H9 (cell line): ENCODE results near the gene MINAR2. TPM values are rescaled to one million over a fixed set of nuclear protein-coding genes. Genes with fewer than 3 reads are reported as not detected.

Source experiments
- DNase-seq: peaks from one replicate; pipeline ENCODE4 v3.0.0-alpha.2; 2017
- H2AFZ ChIP-seq: one replicate; pipeline ENCODE4 v1.6.1; 2013; ENCODE audit warnings: mild to moderate bottlenecking, low read length, control low read depth, moderate library complexity
- H2AK5ac ChIP-seq: 2 replicates; pipeline ENCODE4 v1.6.1; 2013; ENCODE audit warnings: low read length, control low read depth, mixed read lengths; ENCODE audit not compliant: insufficient read length
- H2BK120ac ChIP-seq: one replicate; pipeline ENCODE4 v1.6.1; 2013; ENCODE audit warnings: low read depth, mild to moderate bottlenecking, low read length, control low read depth, inconsistent platforms; ENCODE audit not compliant: poor library complexity, severe bottlenecking
- H2BK12ac ChIP-seq: 2 replicates; pipeline ENCODE4 v1.6.1; 2013; ENCODE audit warnings: low read length, control low read depth, mixed read lengths, low read depth; ENCODE audit not compliant: insufficient read length
- H2BK15ac ChIP-seq: 2 replicates; pipeline ENCODE4 v1.6.1; 2013; ENCODE audit warnings: low read depth, low read length, control low read depth
- H2BK20ac ChIP-seq: one replicate; pipeline ENCODE4 v1.6.1; 2013; ENCODE audit warnings: low read depth, mild to moderate bottlenecking, low read length, control low read depth, inconsistent platforms; ENCODE audit not compliant: poor library complexity, severe bottlenecking
- H2BK5ac ChIP-seq: 2 replicates; pipeline ENCODE4 v1.6.1; 2013; ENCODE audit warnings: low read length, control low read depth, mixed read lengths; ENCODE audit not compliant: insufficient read length
- H3K14ac ChIP-seq: 2 replicates; pipeline ENCODE4 v1.6.1; 2013; ENCODE audit warnings: low read length, control low read depth; ENCODE audit not compliant: insufficient read depth
- H3K18ac ChIP-seq: 2 replicates; pipeline ENCODE4 v1.6.1; 2013; ENCODE audit warnings: low read depth, mild to moderate bottlenecking, mixed read lengths, low read length, control low read depth; ENCODE audit not compliant: insufficient read length
- H3K23ac ChIP-seq: 2 replicates; pipeline ENCODE4 v1.6.1; 2013; ENCODE audit warnings: low read length, control low read depth, mixed read lengths, low read depth; ENCODE audit not compliant: insufficient read length
- H3K23me2 ChIP-seq: 2 replicates; pipeline ENCODE4 v1.6.1; 2013; ENCODE audit warnings: low read depth, mild to moderate bottlenecking, mixed read lengths, low read length, control low read depth; ENCODE audit not compliant: insufficient read length, poor library complexity, severe bottlenecking
- H3K27ac ChIP-seq: 2 replicates; pipeline ENCODE4 v1.5.1; 2013; ENCODE audit warnings: low read length, control low read depth, mixed read lengths, low read depth; ENCODE audit not compliant: insufficient read length
- H3K27me3 ChIP-seq: 2 replicates; pipeline ENCODE4 v1.6.1; 2013; ENCODE audit warnings: low read length, control low read depth, inconsistent platforms; ENCODE audit not compliant: insufficient read depth
- H3K4ac ChIP-seq: 2 replicates; pipeline ENCODE4 v1.6.1; 2013; ENCODE audit warnings: low read depth, mild to moderate bottlenecking, control low read depth, inconsistent platforms, low read length, moderate library complexity
- H3K4me1 ChIP-seq: 2 replicates; pipeline ENCODE4 v1.6.1; 2013; ENCODE audit warnings: low read length, control low read depth, inconsistent platforms; ENCODE audit not compliant: insufficient read depth
- H3K4me2 ChIP-seq: 2 replicates; pipeline ENCODE4 v1.6.1; 2013; ENCODE audit warnings: low read length, control low read depth, mixed read lengths; ENCODE audit not compliant: insufficient read length, insufficient read depth
- H3K56ac ChIP-seq: 2 replicates; pipeline ENCODE4 v1.6.1; 2013; ENCODE audit warnings: low read depth, mild to moderate bottlenecking, mixed read lengths, low read length, control low read depth; ENCODE audit not compliant: insufficient read length
- H3K79me1 ChIP-seq: 2 replicates; pipeline ENCODE4 v1.6.1; 2013; ENCODE audit warnings: low read depth, mild to moderate bottlenecking, moderate library complexity, low read length, control low read depth, inconsistent platforms; ENCODE audit not compliant: insufficient read depth, poor library complexity, severe bottlenecking
- H3K79me2 ChIP-seq: 2 replicates; pipeline ENCODE4 v1.6.1; 2013; ENCODE audit warnings: low read length, control low read depth, inconsistent platforms; ENCODE audit not compliant: insufficient read depth
- H3K9ac ChIP-seq: 2 replicates; pipeline ENCODE4 v1.6.1; 2013; ENCODE audit warnings: low read length, control low read depth, mixed read lengths; ENCODE audit not compliant: insufficient read length; ENCODE audit errors: extremely low read depth
- H3K9me3 ChIP-seq: one replicate; pipeline ENCODE4 v1.6.1; 2013; ENCODE audit warnings: low read depth, low read length, inconsistent platforms; ENCODE audit not compliant: control insufficient read depth
- H3T11ph ChIP-seq: one replicate; pipeline ENCODE4 v1.6.1; 2013; ENCODE audit warnings: mild to moderate bottlenecking, low read length, control low read depth, inconsistent platforms
- H4K20me1 ChIP-seq: one replicate; pipeline ENCODE4 v1.6.1; 2013; ENCODE audit not compliant: control insufficient read depth, insufficient read length, insufficient read depth
- H4K5ac ChIP-seq: 2 replicates; pipeline ENCODE4 v1.6.1; 2013; ENCODE audit warnings: low read depth, mild to moderate bottlenecking, mixed read lengths, low read length, control low read depth; ENCODE audit not compliant: insufficient read length
- H4K8ac ChIP-seq: replicated peaks from 2 replicates; pipeline ENCODE4 v1.6.1; 2013; ENCODE audit warnings: low read length, control low read depth, mixed read lengths, low read depth; ENCODE audit not compliant: insufficient read length
- H4K91ac ChIP-seq: 2 replicates; pipeline ENCODE4 v1.6.1; 2013; ENCODE audit warnings: low read depth, mild to moderate bottlenecking, moderate library complexity, mixed read lengths, low read length, control low read depth; ENCODE audit not compliant: insufficient read length
- H3K27ac Mint-ChIP-seq, 3 experiments: 2 replicates in 2 of 3; 3 replicates in 1 of 3; pipeline ENCODE4 v1.8.0; 2020 to 2021; ENCODE audit warnings: mixed read lengths in 3 of 3, mild to moderate bottlenecking in 1 of 3, moderate library complexity in 1 of 3
- H3K27me3 Mint-ChIP-seq: 2 replicates; pipeline ENCODE4 v1.8.0; 2021; ENCODE audit warnings: low read depth, mild to moderate bottlenecking, moderate library complexity, mixed read lengths
- H3K36me3 Mint-ChIP-seq, 3 experiments: 2 replicates in 2 of 3; 3 replicates in 1 of 3; pipeline ENCODE4 v1.8.0; 2020 to 2021; ENCODE audit warnings: low read depth in 3 of 3, mixed read lengths in 3 of 3; ENCODE audit not compliant: insufficient read depth in 1 of 3
- H3K4me1 Mint-ChIP-seq, 2 experiments: 2 replicates each; pipeline ENCODE4 v1.8.0; 2020; ENCODE audit warnings: mixed read lengths in 2 of 2
- H3K4me3 Mint-ChIP-seq, 2 experiments: 2 replicates in 1 of 2; 3 replicates in 1 of 2; pipeline ENCODE4 v1.8.0; 2020 to 2021; ENCODE audit warnings: mild to moderate bottlenecking in 2 of 2, mixed read lengths in 2 of 2, moderate library complexity in 1 of 2
- H3K9me3 Mint-ChIP-seq, 2 experiments: 2 replicates in 1 of 2; 3 replicates in 1 of 2; pipeline ENCODE4 v1.8.0; 2020; ENCODE audit warnings: mild to moderate bottlenecking in 2 of 2, mixed read lengths in 2 of 2, moderate library complexity in 1 of 2
- CTCF ChIP-seq: fragments of 200-600 bp; sonication (generic); conservative IDR thresholded peaks from 3 replicates; pipeline ENCODE4 v1.8.0; 2021; ENCODE audit warnings: antibody characterized with exemption, mild to moderate bottlenecking
- WGBS: extraction: QIAGEN DNeasy Blood & Tissue Kit; methylation state at CpG from one replicate; pipeline ENCODE4 v1.1.7; 2013; ENCODE audit warnings: missing lambda C conversion rate, low lambda C conversion rate, mixed read lengths; ENCODE audit not compliant: insufficient read length; ENCODE audit errors: extremely low coverage; 5-methylcytosine and 5-hydroxymethylcytosine counted together
- total RNA-seq: library from RNA; stranded (reverse); gene quantifications from 2 replicates; pipeline ENCODE4 v1.2.1, GENCODE V29; 2021

Gene MINAR2
- total RNA-seq, 1 experiment from 2014 or later, result 0.09 TPM

- no peaks in the 10 kb centered on the region for H3K9me3 ChIP-seq
- no peaks in the 10 kb centered on the region for H3K27me3 ChIP-seq
- no peak overlapping the region for H4K8ac ChIP-seq
- Mint-ChIP-seq H3K9me3 (no peaks in the 10 kb centered on the region), H3K36me3 (no peaks in the 10 kb centered on the region), H3K4me3 (no peak overlapping the region), H3K27ac (no peak overlapping the region), H3K27me3 (no peaks in the 10 kb centered on the region), H3K4me1 (peaks cover 10 to 17% of the 10 kb centered on the region in 2 experiments)
- H3K56ac ChIP-seq, result no peak overlapping the region
- no peak overlapping the region for H4K91ac ChIP-seq
- no peak overlapping the region for H2AK5ac ChIP-seq
- H2BK20ac ChIP-seq, result no peak overlapping the region
- H3K27ac ChIP-seq, result no peak overlapping the region
- H3K4me1 ChIP-seq, result peaks cover under 1% of the 10 kb centered on the region; the same call in 1 of the 2 replicates
- no CpG with 5 or more reads among the region's 2 CpGs for WGBS
- H3K23ac ChIP-seq, result no peak overlapping the region
- no peaks in the 10 kb centered on the region for H3K23me2 ChIP-seq
- no peak overlapping the region for H3K9ac ChIP-seq
- H4K20me1 ChIP-seq, result no peaks in the 10 kb centered on the region
- no peak overlapping the region for H3K4me2 ChIP-seq
- no peak overlapping the region for H2BK12ac ChIP-seq
- H3K79me2 ChIP-seq, result no peaks in the 10 kb centered on the region
- DNase-seq, result no peak
- H2BK15ac ChIP-seq, result no peak overlapping the region
- H3K18ac ChIP-seq, result no peak overlapping the region
- H4K5ac ChIP-seq, result no peak overlapping the region
- H3K79me1 ChIP-seq, result no peaks in the 10 kb centered on the region
- no peak overlapping the region for H2AFZ ChIP-seq
- no peak overlapping the region for H3K14ac ChIP-seq
- no peak overlapping the region for H2BK120ac ChIP-seq
- H3T11ph ChIP-seq, result no peak overlapping the region
- H3K4ac ChIP-seq, result no peak overlapping the region
- TF ChIP-seq CTCF, result no peak
- no peak overlapping the region for H2BK5ac ChIP-seq
These were observed 18.9 kb downstream of the MINAR2 start for GRCh38 chr5:129766798-129767197.
